Motor neuron (in vitro differentiated cells): ENCODE results near the gene DLG5. TPM values are rescaled to one million over a fixed set of nuclear protein-coding genes. Genes with fewer than 3 reads are reported as not detected.
"Not testable (repeated sequence)": the region's sequence is repeated elsewhere in the genome, so short reads cannot be mapped to it uniquely, and the experiment has no call there.

Experiments used
- ATAC-seq, 8 experiments: fragments of 200-7000 bp; cut with Tn5 transposase; replicated peaks in 6 of 8; 2 replicates each; pipeline ENCODE4 v1.8.0; 2021; ENCODE audit warnings: mild to moderate bottlenecking in 8 of 8, moderate library complexity in 8 of 8
- H3K27ac ChIP-seq, 2 donors: fragments of 250-450 bp; sonication (Bioruptor Pico); 2 replicates each; pipeline ENCODE4 v1.9.0; 2021; ENCODE audit warnings: antibody characterized with exemption in 2 of 2, mild to moderate bottlenecking in 2 of 2, moderate library complexity in 1 of 2
- H3K4me1 ChIP-seq, 2 donors: fragments of 250-450 bp; sonication (Bioruptor Pico); replicated peaks in 1 of 2; 2 replicates each; pipeline ENCODE4 v1.6.1; 2021; ENCODE audit warnings: antibody characterized with exemption in 2 of 2, mild to moderate bottlenecking in 2 of 2, moderate library complexity in 1 of 2
- H3K4me3 ChIP-seq, 5 donors: fragments of 250-450 bp; sonication (Bioruptor Pico); 2 replicates each; pipeline ENCODE4 v1.9.0; 2021; ENCODE audit warnings: antibody characterized with exemption in 5 of 5, mild to moderate bottlenecking in 5 of 5, moderate library complexity in 4 of 5
- WGBS, 10 experiments: fragments of 450-650 bp; shearing (Covaris generic); methylation state at CpG; one replicate each; pipeline ENCODE4 v1.0.0; 2022; 5-methylcytosine and 5-hydroxymethylcytosine counted together
- in situ Hi-C, 9 experiments: fragments of 400-800 bp; cut with MboI; loops; one replicate each; pipeline ENCODE4 v1.15.0; 2021; ENCODE audit warnings: low sequenced_read_pairs in 9 of 9, low pct_unique_long_range_greater_than_20kb in 2 of 9; ENCODE audit not compliant: unreplicated experiment in 9 of 9
- total RNA-seq, 8 experiments: library from RNA; unstranded; fragments of 300-600 nt; gene quantifications; 2 replicates each; pipeline versions ENCODE4 v1.2.3 to v1.2.4, GENCODE V29; 2022

DLG5 gene
- total RNA-seq, 8 experiments from 2014 or later = 18.2 to 62.7 (median 23.4) TPM

DNA sequence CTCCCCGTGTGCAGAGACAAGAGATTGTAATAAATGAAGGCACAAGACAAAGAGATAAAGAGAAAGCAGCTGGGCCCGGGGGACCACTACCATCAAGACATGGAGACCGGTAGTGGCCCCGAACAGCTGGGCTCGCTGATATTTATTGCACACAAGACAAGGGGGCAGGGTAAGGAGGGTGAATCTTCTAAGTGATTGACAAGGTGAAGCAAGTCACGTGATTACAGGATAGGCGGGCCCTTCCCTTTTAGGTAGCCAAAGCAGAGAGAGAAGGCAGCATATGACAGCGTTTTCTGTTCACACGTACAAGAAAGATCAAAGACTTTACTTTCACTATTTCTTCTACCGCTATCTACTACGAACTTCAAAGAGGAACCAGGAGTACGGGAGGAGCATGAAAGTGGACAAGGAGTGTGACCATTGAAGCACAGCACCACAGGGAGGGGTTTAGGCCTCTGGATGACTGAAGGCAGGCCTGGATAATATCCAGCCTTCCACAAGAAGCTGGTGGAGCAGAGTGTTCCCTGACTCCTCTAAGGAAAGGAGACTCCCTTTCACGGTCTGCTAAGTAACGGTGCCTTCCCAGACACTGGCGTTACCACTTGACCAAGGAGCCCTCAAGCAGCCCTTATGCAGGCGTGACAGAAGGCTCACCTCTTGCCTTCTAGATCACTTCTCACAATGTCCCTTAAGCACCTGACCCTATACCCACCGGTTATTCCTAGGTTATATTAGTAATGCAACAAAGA lies 153.5 kb downstream of the DLG5 start:
- H3K4me3 ChIP-seq, H3K27ac ChIP-seq, H3K4me1 ChIP-seq, in situ Hi-C loops, ATAC-seq: not testable (repeated sequence)
- WGBS, 10 experiments = 75 to 100% (median 90%) methylated on average over 1 to 5 of the region's 17 CpGs; no CpG with 5 or more reads in 5 of the 10 experiments

DNA sequence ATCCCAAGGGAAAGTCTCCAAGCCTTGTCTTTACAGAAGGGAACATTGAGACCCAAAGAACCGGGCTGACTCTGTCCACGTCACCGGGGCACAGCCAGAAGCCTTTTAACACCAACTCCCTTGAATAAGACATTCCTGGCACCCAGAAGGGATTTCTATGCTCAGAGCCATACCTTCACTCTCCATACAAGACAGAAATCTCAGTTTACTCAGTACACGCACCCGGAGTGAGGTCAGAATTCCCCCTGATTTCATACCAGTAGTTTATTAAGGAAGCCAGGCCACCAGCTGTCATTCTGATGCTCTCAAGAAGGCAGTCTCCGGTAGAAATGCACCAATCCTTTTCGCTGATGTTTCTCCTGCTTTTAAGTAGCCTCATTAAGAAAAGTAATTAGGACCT lies 154.7 kb downstream of the DLG5 start:
- no peaks in the 10 kb centered on the region for H3K4me1 ChIP-seq

DNA sequence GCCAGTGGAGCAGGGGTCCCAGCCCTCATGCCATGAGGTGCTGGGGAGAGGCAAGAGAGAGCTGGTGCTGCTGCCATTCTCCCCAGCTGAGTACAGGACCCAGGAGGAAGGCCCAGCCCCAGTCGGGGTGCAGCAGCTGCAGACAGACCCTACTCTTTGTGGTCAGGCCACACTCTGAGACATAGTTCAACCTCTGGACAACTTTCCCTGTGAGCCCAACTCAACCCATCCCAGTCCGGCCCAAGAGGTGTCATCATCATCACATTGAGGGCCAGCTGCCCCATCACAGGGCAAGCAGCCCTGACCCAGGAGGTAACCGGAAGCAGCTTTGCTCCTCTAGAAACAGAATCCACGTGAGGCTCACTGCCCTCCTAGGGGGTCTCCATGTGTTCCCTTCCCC lies 155.1 kb downstream of the DLG5 start:
- no peaks in the 10 kb centered on the region for H3K4me1 ChIP-seq
- in situ Hi-C loops = no loop called here
- WGBS, 10 experiments = 0 to 100% (median 55%) methylated on average over 1 to 2 of the region's 4 CpGs; no CpG with 5 or more reads in 6 of the 10 experiments
- ATAC-seq = no peak
- no peak overlapping the region for H3K4me3 ChIP-seq
- no peak overlapping the region for H3K27ac ChIP-seq

More for the DNA sequence above, 154.7 kb downstream of the DLG5 start:
- Histone ChIP-seq H3K4me3 (no peak overlapping the region), H3K27ac (no peak overlapping the region)
- no peak for ATAC-seq
- WGBS, 10 experiments = 0 to 97% (median 78%) methylated on average over 1 to 6 of the region's 7 CpGs
- in situ Hi-C loops = no loop called here

DNA sequence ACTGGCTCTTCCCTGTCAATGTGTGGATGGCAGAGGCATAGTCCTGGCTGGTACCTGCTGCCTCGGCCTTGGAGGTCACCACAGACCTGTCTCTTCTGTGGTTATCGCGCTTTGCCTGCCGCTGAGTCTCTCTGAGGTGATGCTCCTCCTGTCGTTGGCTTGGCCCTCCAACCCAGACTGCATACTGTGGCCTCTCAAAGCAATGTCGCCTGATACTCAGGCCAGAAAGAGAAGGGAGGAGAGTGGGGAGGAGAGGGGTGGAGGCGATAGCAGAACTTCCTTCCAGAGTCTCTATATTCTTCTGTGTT lies 155.7 kb downstream of the DLG5 start:
- in situ Hi-C loops = no loop called here
- 40 to 100% (median 83%) methylated on average over 1 to 7 of the region's 7 CpGs; no CpG with 5 or more reads in 3 of the 10 experiments for whole genome bisulfite sequencing, 10 experiments
- ATAC-seq = no peak
- H3K4me3 ChIP-seq = no peak overlapping the region
- H3K4me1 ChIP-seq = no peaks in the 10 kb centered on the region
- H3K27ac ChIP-seq = no peak overlapping the region

DNA sequence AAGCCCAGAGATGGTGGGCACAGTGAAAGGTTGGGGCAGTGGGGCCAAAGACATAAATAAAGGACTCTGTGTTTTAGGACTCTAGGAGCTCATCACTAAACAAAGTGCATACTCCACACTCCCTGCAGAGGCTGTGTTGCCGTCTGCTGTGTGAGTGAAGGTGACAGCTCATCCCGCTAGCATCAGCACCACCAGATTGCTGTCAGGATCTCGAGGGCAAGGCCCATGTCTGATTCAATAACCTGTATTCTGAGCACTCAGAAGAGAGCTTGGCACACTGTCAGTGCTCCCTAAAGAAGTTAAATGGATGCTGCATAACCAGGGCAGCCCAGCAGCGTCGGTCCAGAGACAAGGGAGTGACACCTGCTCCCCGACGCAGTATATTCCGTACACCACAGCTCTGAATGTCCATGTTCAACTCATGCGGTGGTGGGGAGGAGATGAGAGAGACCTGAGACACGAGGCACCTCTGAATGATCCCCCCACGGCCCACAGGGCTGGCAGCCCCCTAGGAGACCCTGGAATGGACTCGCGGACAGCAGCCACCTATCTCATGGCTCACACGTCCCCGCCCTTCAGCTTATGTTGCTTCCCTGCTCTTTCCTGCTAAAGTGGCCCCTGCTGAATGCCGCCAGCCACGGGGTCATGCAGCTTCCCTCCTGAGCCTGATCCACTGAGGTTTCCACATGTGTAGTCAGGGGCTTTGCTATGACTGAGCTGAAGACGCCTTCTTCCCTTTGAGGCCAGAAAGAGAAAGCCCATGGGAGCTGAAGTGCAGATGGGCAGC lies 156.3 kb downstream of the DLG5 start:
- Histone ChIP-seq H3K4me3 (no peak overlapping the region), H3K4me1 (no peaks in the 10 kb centered on the region), H3K27ac (no peak overlapping the region)
- ATAC-seq = no peak
- WGBS, 10 experiments = 71 to 90% (median 80%) methylated on average over 2 to 13 of the region's 18 CpGs; no CpG with 5 or more reads in 6 of the 10 experiments
- in situ Hi-C loops = no loop called here

DNA sequence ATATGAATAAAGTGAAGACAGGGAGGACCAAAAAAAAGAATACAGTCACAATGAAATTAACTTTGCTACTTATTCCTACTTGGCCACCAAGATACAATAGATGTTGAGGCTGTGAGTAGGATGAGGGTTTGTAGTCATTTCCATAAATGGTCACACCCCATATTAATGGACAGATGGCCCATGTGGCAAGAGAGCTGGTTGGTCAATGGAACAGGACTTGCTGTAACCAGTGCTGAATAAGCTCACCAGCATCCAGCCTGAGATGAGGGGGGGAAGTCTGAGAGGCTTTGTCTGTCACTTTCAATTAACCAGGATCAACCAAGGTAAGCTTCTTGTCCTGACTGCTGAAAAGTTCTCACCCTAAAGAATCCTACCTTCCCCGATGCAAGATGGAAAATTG lies 158.5 kb downstream of the DLG5 start:
- in situ Hi-C loops = no loop called here
- ATAC-seq = peak in 3 of 8 experiments; percentile 20 to 96 (median 87)
- WGBS, 10 experiments = 80 to 100% (median 100%) methylated on average over 1 of the region's 1 CpG; no CpG with 5 or more reads in 3 of the 10 experiments
- no peak overlapping the region for H3K27ac ChIP-seq
- no peak overlapping the region for H3K4me3 ChIP-seq
- H3K4me1 ChIP-seq = no peaks in the 10 kb centered on the region

DNA sequence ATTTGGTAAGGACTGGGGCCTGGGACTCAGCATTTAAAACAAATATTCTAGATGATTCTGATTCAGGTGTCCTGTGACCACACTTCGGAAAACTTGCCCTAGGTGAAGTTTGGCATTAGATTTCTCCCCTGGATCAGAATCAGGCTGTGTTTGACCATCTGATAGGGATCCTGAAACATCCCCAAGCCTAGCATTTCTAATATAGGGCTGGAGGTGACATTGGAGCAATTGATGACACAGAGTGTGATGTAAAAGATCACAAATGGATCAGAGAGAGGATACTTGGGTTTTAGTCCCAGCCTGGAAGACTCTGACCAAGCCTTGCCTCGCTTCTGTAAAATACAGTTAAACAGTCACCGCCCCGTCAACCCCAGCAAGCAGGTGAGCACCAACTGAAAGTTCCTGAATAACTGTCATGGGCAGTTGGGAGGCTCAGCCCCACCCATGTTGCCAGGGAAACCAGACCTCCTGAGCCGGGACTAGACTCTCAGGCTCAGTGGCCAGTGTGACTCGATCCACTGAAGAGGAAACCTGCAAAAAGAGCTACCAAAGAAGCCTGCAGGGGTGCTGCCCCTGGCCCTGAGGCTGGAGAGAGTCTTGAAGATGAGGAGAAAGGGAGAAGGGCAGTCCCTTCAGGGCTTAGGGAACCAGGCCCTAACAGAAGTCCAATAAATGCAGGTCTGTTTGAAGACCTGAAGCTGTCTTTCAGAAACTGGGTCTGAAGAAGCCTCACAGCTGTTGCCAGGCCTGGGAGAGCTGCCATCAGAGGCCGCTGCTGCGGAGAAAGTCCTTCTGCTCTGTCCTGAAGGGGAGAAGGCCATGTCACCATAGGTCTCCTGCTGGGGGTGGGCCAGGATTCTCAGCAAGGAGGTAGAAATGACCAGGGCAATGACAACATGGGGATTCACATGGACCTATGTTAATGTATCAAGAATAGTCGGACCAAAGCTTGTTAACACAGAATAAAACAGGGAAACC lies 162.8 kb downstream of the DLG5 start:
- ATAC-seq = peak in 4 of 8 experiments; percentile 11 to 39 (median 34)
- Histone ChIP-seq H3K27ac (no peak overlapping the region), H3K4me3 (no peak overlapping the region), H3K4me1 (no peaks in the 10 kb centered on the region)
- 27 to 100% (median 86%) methylated on average over 1 to 6 of the region's 9 CpGs; no CpG with 5 or more reads in 1 of the 10 experiments for WGBS, 10 experiments
- in situ Hi-C loops = no loop called here

DNA sequence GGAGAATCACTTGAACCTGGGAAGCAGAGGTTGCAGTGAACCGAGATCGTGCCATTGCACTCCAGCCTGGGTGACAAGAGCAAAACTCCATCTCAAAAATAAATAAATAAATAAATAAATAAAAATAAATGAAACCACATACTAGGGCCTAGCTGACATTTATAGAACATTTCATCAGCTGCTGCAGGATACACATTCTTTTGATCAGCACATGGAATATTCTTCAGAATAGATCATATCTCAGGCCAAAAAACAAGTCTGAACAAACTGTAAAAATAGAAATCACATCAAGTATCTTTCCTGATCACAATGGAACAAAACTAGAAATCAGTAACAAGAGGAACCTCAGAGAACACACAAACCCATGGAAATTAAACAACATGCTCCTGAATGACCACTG lies 168.1 kb downstream of the DLG5 start:
- in situ Hi-C loops = not testable (repeated sequence)

DNA sequence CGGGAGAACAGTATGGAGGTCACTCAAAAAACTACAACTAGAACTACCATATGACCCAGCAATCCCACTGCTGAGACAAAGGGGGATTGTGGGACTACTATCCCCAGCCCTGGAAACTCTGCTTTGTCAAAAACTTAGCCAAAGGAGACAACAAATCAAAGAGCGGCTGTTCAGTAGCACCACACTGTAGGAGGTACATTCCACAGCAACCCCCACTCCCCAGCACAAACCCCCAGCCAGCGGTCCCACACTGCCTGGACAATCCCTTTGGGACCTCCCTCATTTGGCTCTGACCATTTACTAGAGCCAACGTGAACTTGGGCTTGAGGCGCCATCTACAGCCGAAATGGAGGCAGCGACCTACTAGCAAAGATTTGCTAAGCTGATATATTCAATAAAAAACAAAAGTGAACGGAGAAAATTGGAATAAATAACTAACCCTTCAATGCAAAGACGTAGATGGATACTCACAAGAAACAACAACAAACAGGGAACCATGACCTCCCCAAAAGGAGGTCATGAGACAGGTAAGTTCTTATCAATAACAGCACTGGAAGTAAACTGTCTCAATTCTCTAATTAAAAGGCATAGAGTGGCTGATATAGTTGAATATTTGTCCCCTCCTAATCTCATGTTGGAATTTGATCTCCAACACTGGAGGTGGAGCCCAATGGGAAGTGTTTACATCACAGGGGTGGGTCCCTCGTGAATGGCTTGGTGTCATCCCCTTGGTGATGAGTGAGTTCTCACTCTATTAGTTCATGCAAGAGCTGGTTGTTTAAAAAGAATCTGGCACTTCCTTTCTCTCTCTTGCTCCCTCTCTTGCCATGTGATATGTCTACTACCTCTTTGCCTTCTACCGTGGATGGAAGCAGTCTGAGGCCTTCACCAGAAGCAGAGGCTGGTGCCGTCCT lies 170.0 kb downstream of the DLG5 start:
- Histone ChIP-seq H3K4me1 (peaks cover 0 to 3% of the 10 kb centered on the region in 2 donors), H3K27ac (no peak overlapping the region), H3K4me3 (no peak overlapping the region)
- WGBS, 10 experiments = 0 to 50% (median 29%) methylated on average over 1 to 9 of the region's 12 CpGs; no CpG with 5 or more reads in 1 of the 10 experiments
- in situ Hi-C loops = no loop called here
- ATAC-seq = peak; percentile 63 to 98 (median 84)

More for the DNA sequence above, 168.1 kb downstream of the DLG5 start:
- WGBS, 10 experiments = 83 to 100% (median 92%) methylated on average over 2 of the region's 2 CpGs; no CpG with 5 or more reads in 4 of the 10 experiments
- not testable (repeated sequence) for H3K27ac ChIP-seq, H3K4me1 ChIP-seq, H3K4me3 ChIP-seq, ATAC-seq

DNA sequence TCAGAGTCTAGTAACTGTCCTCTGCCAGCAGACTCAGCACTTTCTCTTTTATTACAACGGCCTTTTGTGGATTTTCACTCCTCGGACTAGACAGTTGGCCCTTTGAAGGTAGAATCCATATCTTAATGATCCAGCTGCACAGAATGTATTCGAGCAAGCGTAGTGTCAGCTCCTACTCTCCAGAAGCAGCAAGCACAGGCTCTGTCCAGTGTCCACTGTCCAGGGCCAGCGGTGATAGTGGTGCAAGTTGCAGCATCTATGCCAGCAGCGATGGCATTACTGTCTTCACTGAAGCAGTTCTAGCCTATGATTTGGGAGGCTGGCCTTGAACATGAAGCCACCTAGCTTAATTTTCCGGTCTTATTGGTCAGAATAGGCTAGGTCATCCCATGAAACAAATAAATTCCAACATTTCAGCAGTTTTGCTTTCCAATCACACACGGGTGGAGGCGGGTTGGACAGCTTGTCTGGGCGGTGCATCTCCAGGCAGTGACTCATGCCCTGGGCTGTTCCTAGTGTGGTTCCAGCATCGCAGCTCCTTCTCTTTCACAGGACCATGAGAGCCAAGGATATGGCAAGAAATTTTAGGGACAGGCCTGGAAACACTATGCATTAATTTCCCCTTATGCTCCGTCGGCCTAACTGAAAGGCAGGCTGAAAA lies 180.4 kb downstream of the DLG5 start:
- no peak overlapping the region for H3K27ac ChIP-seq
- in situ Hi-C loops = no loop called here
- no peak overlapping the region for H3K4me3 ChIP-seq
- 20 to 100% (median 75%) methylated on average over 1 to 7 of the region's 13 CpGs; no CpG with 5 or more reads in 1 of the 10 experiments for WGBS, 10 experiments
- peak; percentile 62 to 96 (median 78) for ATAC-seq
- no peaks in the 10 kb centered on the region for H3K4me1 ChIP-seq

DNA sequence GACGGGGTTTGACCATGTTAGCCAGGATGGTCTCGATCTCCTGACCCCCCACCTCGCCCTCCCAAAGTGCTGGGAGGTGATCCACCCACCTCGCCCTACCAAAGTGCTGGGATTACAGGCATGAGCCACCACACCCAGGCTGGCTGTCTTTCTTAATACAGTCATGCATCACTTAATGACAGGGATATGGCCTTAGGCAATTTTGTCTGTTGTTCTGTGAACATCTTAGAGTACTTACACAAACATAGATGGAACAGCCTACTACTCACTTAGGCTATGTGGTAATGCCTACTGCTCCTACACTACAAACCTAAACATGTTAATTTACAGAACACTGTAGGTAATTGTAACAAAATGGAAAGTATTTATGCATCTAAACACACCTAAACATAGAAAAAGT lies 182.3 kb downstream of the DLG5 start:
- in situ Hi-C loops = no loop called here
- Histone ChIP-seq H3K4me1 (no peaks in the 10 kb centered on the region), H3K27ac (no peak overlapping the region), H3K4me3 (no peak overlapping the region)
- ATAC-seq = peak in 3 of 8 experiments; percentile 70 to 80 (median 71)
- WGBS, 10 experiments = 17 to 92% (median 73%) methylated on average over 1 to 2 of the region's 4 CpGs; no CpG with 5 or more reads in 7 of the 10 experiments
